DOHH2 (cell line): Measurements from ENCODE around the gene GKAP1.

Source experiments
- EZH2phosphoT487 ChIP-seq: fragments of 200-600 bp; sonication (generic); IDR thresholded peaks from 2 replicates; pipeline ENCODE4 v1.6.1; 2017; ENCODE audit warnings: borderline replicate concordance, mild to moderate bottlenecking, antibody characterized with exemption, low read length, moderate library complexity, mixed read lengths
- TF ChIP-seq, protein P1 (sequence below): fragments of 200-600 bp; sonication (generic); IDR thresholded peaks from one replicate; pipeline ENCODE4 v1.5.1; 2014; ENCODE audit warnings: antibody characterized with exemption, mild to moderate bottlenecking, low read depth, low read length; ENCODE audit not compliant: poor library complexity, severe bottlenecking

DNA sequence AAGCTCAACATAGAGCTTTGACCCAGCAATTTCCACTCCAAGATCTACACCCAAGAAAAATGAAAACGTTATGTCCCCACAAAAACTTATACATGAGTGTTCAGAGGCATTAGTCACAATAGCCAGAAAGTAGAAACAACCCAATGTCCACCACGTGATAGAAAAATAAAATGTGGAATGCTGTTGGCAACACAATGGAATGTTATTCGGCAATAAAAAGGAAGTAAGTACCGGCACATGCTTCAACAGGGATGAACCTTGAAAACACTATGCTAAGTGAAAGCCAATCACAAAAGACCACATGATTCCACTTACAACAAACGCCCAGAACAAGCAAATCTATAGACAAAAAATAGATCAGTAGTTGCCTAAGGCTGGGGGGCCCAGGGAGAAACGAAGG, 115.8 kb downstream of the GKAP1 start:
- TF ChIP-seq, protein P1, sequence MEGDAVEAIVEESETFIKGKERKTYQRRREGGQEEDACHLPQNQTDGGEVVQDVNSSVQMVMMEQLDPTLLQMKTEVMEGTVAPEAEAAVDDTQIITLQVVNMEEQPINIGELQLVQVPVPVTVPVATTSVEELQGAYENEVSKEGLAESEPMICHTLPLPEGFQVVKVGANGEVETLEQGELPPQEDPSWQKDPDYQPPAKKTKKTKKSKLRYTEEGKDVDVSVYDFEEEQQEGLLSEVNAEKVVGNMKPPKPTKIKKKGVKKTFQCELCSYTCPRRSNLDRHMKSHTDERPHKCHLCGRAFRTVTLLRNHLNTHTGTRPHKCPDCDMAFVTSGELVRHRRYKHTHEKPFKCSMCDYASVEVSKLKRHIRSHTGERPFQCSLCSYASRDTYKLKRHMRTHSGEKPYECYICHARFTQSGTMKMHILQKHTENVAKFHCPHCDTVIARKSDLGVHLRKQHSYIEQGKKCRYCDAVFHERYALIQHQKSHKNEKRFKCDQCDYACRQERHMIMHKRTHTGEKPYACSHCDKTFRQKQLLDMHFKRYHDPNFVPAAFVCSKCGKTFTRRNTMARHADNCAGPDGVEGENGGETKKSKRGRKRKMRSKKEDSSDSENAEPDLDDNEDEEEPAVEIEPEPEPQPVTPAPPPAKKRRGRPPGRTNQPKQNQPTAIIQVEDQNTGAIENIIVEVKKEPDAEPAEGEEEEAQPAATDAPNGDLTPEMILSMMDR = no peak
- no peak for TF ChIP-seq EZH2phosphoT487
